IPS DF 6.9 (cell line): ENCODE data around the gene MOB1A.
A peak's percentile ranks its signal among the peaks of the same experiment; 100 is the strongest.

Experiments
- DNase-seq: peaks from one replicate; pipeline ENCODE4 v3.0.0-alpha.2; 2013; ENCODE audit warnings: low read depth, low spot score
- H3K27ac ChIP-seq: one replicate; pipeline ENCODE4 v1.5.1; 2013; ENCODE audit warnings: low read length, control low read depth
- H3K27me3 ChIP-seq: 2 replicates; pipeline ENCODE4 v1.6.1; 2013; ENCODE audit warnings: mild to moderate bottlenecking, low read length; ENCODE audit not compliant: control insufficient read depth, insufficient read depth
- H3K36me3 ChIP-seq: 2 replicates; pipeline ENCODE4 v1.6.1; 2013; ENCODE audit warnings: low read length; ENCODE audit not compliant: control insufficient read depth, insufficient read depth
- H3K4me1 ChIP-seq: 2 replicates; pipeline ENCODE4 v1.6.1; 2013; ENCODE audit warnings: low read length; ENCODE audit not compliant: control insufficient read depth, insufficient read depth
- H3K4me3 ChIP-seq: 2 replicates; pipeline ENCODE4 v1.5.1; 2013; ENCODE audit warnings: mild to moderate bottlenecking, low read length
- H3K9me3 ChIP-seq: 2 replicates; pipeline ENCODE4 v1.6.1; 2013; ENCODE audit warnings: low read length, inconsistent platforms; ENCODE audit not compliant: control insufficient read depth, insufficient read depth
- WGBS: extraction: QIAGEN DNeasy Blood & Tissue Kit; methylation state at CpG from one replicate; pipeline ENCODE4 v1.1.7; 2013; ENCODE audit warnings: mixed read lengths, missing lambda C conversion rate; ENCODE audit not compliant: insufficient read length, insufficient coverage; 5-methylcytosine and 5-hydroxymethylcytosine counted together

The MOB1A gene

DNA sequence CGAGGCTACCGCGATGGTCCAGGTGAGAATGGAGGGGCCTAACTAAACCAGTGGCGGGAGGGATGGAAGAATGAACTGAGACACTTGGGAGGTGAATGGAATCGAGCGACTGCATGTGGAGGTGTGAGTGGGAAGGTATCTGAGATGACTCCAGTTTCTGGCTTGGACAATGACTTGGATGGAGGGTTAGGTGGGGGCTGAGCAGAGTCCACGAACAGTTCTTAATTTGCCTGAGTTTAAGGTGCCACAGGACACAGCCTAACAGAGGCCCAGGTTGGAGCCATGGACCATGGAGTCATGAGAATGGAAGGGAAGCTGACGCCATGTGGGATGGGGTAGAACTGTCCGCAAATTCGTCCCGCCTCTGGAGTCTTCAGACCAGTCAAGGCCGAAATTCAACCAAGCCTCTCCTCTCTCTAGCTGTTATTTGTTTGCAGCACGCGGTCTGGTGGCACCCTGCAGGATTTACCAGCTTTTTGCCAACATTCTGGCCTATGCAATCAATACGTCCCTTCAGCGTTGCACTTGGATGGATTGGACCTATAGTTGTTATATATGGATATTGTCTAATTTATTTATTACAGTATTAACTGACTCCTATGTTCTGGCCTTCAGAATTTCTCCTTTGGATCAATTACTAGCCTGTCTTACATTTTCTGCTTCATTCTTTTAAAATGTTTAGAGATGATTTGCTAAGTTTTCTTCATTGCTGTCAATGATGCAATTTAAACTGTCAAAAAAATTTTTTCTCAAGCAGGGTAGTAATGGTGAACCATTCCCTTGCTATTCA, 30.0 kb downstream of the MOB1A start:
- WGBS, result no CpG with 5 or more reads among the region's 16 CpGs
- Histone ChIP-seq H3K4me3 (peak overlapping the region; percentile 92; the same call in 1 of the 2 replicates), H3K27me3 (no peaks in the 10 kb centered on the region), H3K36me3 (peaks cover 3% of the 10 kb centered on the region; the same call in 1 of the 2 replicates), H3K4me1 (peaks cover 3% of the 10 kb centered on the region), H3K27ac (no peak overlapping the region), H3K9me3 (no peaks in the 10 kb centered on the region)
- DNase-seq, result no peak

DNA sequence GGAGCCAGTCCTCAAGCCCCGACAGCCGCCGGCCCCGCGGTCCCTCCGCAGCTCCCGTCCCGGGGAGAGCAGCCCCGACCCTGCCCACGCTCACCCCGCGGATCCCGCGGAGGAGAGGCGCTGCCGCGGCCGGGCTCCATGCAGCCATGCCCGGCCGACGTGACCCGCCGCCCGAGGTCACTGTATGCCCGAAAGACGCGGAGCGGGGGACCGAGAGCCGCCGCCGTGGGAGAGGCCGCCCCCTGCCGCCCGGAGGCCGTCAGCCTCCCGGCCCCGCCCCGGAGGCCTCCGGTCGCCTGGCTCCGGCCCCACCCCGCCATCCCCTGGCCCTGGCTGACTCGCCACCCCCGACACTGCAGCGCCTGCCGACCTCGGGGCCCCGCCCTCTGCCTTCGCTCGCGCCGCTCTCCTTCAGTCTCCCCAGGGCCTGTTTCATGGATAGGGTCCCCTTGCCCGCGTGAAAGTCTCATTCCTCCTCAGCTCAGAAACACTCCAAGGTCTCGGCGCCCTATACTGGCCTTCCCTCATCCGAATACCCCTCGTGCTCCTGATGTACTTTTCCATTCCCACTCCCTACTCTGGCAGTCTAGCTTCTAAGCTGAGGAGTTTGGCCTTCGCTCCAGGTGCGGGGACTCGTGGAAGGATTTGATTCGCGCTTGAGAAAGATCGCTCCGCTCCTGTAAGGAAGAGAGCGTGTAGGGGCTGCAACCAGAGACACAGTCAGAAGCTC, 30.8 kb downstream of the MOB1A start, which contains the start of gene BOLA3:
BOLA3 (minus strand) TSS at position 186 of the 730 bp plus-strand sequence; CDS start at position 148, 38 bp downstream.
- Histone ChIP-seq H3K9me3 (no peaks in the 10 kb centered on the region), H3K27me3 (no peaks in the 10 kb centered on the region), H3K4me1 (peaks cover 3% of the 10 kb centered on the region), H3K27ac (no peak within 1 kb of the TSS), H3K36me3 (peaks cover 3% of the 10 kb centered on the region; the same call in 1 of the 2 replicates), H3K4me3 (peak within 1 kb of the TSS; percentile 92)
- no CpG with 5 or more reads among the region's 67 CpGs for WGBS
- peak; percentile 67 for DNase-seq

GRCh38 chr2:74146929-74147726, 31.6 kb downstream of the MOB1A start:
- no peak for DNase-seq
- H3K4me3 ChIP-seq, result peak overlapping the region; percentile 92
- no CpG with 5 or more reads among the region's 29 CpGs for WGBS
- H3K4me1 ChIP-seq, result peaks cover 3% of the 10 kb centered on the region
- peaks cover 3% of the 10 kb centered on the region; the same call in 1 of the 2 replicates for H3K36me3 ChIP-seq
- no peaks in the 10 kb centered on the region for H3K27me3 ChIP-seq
- no peak overlapping the region for H3K27ac ChIP-seq
- no peaks in the 10 kb centered on the region for H3K9me3 ChIP-seq

GRCh38 chr2:74142340-74142739, 36.3 kb downstream of the MOB1A start:
- H3K27ac ChIP-seq, result no peak overlapping the region
- DNase-seq, result no peak
- peaks cover 7% of the 10 kb centered on the region; the same call in 1 of the 2 replicates for H3K36me3 ChIP-seq
- no peak overlapping the region for H3K4me3 ChIP-seq
- 100% methylated on average over 1 of the region's 6 CpGs for WGBS
- no peaks in the 10 kb centered on the region for H3K27me3 ChIP-seq
- peaks cover 6% of the 10 kb centered on the region for H3K4me1 ChIP-seq
- H3K9me3 ChIP-seq, result no peaks in the 10 kb centered on the region

DNA sequence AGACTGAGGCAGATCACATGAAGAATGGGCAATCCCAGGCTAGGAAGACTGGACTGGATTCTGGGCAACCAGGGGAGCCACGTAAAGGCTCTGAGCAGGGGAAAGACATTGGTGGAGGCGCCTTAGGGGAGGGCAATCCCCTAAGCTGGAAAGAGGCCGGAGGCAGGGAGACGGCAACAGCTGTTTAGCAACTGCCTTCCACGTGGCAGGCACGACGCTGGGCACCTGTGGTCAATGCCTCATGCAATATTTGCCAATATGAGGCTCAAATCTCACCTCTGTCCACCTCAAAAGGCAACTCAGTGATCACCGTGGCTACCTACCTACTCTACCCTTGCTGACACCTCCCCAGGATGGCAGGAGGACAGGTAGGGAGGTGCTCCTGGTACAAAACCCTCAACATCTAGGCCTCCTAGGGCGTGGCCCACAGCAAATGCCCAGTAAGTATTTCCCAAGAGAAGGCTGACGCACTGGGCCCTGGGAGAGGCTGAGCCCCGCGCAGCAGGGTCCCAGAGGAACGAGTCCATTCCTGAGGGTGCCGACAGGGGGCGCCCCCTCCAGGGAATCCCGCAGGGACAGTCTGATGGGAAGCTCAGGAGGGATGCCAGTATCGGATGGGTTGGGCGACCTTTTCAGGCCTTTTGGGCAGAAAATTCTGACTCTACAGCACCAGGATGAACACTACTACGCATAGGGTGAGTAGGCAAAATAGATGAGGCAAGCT, 39.9 kb downstream of the MOB1A start:
- Histone ChIP-seq H3K4me3 (no peak overlapping the region), H3K4me1 (0 out of 2 replicates have a peak, but pooled peaks cover 2% of the 10 kb centered on the region), H3K36me3 (peaks cover 8% of the 10 kb centered on the region), H3K9me3 (no peaks in the 10 kb centered on the region), H3K27me3 (no peaks in the 10 kb centered on the region), H3K27ac (no peak overlapping the region)
- no peak for DNase-seq
- no CpG with 5 or more reads among the region's 19 CpGs for WGBS

DNA sequence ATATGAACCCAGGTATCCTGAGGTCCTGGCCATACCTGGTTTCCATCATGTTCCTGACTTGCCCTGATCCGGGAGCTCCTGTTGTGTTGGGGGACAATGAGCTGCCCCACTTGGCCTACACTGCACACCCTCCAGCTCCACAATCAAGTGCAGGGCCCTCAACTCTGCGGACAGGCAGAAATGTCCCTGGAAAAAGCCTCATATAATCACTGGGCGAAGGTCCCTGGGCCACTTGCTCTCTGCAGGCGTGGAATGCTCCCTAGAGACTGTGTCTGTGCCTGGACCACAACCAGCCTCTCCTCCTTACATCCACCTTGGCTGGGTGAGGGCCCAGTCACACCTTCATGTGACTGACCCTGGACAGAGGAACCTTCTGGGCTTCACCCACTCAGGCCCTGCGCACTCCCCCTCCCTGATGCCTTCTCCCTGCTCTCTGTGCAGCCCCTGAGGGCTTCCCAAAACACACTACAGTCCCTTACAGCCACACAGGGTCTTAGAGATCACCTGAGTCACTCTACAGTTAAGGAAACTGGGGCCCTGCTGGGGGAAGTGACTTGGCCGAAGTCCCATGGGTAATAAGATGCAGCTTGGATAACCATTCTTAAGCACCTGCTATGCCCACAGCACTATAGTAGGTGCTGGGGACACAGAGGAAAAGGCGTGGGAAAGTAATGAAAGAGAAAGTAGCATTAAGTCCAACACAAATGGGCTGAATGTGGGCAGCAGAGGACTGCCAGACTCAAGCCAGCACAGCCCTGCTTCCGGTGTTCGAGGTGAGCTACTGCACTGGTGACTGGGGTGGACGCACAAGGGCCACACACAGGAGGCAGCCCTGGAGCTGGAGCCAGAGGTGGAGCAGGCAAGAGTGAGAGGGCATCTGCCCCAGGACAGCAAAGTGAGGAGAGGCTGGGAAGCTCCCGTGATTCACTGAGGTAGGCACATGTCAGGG, 40.8 kb downstream of the MOB1A start:
- WGBS, result no CpG with 5 or more reads among the region's 11 CpGs
- Histone ChIP-seq H3K36me3 (peaks cover 8% of the 10 kb centered on the region), H3K4me3 (no peak overlapping the region)

DNA sequence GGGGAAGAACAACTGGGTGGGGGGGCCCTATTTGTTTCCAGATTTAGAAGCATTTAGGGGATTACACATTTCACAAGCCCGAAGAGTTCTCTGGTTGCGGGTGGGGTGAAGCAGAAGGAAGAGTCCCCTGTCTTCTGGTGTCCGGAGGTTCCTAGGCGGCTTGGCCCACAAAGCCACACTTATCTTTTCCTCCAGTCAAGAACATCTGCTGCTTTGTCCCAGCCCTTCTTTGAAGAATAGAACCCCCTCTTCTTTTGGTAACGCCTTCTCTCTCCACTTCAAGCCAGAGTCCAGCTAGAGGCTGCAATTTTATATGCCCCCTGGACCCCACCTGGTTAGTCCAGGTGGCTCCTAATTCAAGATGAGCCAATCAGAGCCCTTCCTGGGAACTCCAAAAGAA, 46.8 kb downstream of the MOB1A start:
- DNase-seq, result no peak
- Histone ChIP-seq H3K4me3 (no peak overlapping the region), H3K4me1 (peaks cover 2% of the 10 kb centered on the region; the same call in 1 of the 2 replicates), H3K27ac (no peak overlapping the region), H3K27me3 (peaks cover under 1% of the 10 kb centered on the region; the same call in 1 of the 2 replicates), H3K9me3 (no peaks in the 10 kb centered on the region), H3K36me3 (peaks cover 5% of the 10 kb centered on the region)
- no CpG with 5 or more reads among the region's 5 CpGs for WGBS

More for the DNA sequence above, 40.8 kb downstream of the MOB1A start:
- H3K27ac ChIP-seq, result no peak overlapping the region
- H3K4me1 ChIP-seq, result 0 out of 2 replicates have a peak, but pooled peaks cover 2% of the 10 kb centered on the region
- H3K27me3 ChIP-seq, result no peaks in the 10 kb centered on the region
- DNase-seq, result no peak
- no peaks in the 10 kb centered on the region for H3K9me3 ChIP-seq

- Histone ChIP-seq H3K27me3 (peaks cover 2% of the 10 kb centered on the region; the same call in 1 of the 2 replicates), H3K4me3 (no peak overlapping the region), H3K4me1 (peaks cover 2% of the 10 kb centered on the region; the same call in 1 of the 2 replicates), H3K36me3 (peaks cover 5% of the 10 kb centered on the region), H3K9me3 (no peaks in the 10 kb centered on the region), H3K27ac (no peak overlapping the region)
- no CpG with 5 or more reads among the region's 41 CpGs for WGBS
- no peak for DNase-seq
These were observed 48.3 kb downstream of the MOB1A start for GRCh38 chr2:74130211-74130995.
